ENCODE measurements around the gene WDR90.

DNA sequence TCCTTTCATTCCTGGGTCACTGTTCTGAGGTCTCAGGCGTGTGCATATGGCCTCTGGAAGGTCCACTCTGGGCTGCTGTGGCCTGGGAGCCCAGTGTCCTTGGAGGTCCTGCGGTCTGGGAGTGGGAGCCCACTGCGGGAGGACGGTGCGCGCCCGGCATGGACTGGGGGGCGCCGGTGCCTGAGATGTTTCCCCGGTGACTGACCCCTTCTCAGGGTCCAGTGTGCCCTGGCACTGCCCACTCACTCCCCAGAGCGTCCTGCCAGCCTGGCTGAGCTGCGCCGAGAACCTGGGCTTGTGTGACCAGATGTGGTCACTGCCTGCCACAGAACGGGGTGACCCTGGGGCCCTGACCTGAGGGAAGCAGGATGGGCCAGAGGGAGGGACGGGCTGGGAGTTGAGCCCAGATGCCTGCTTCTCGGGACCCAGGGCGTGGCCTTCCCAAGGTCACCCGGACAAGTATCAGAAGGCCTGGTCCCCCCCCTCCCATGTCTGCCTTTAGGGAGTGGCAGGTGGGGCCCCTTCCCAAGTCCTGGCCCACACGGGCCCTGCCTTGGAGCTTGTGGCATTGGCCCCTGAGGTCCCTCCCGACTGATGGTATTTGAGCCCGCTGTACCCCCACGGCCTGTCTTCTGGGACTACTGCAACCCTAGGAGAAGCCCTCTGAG, 25.2 kb downstream of the WDR90 start:
- TF ChIP-seq CTCF (IDR thresholded peaks at IDR 0.05; ENCODE audit: insufficient read depth, low read depth, low read length): no peak
- TF ChIP-seq EZH2 (IDR thresholded peaks at IDR 0.05; ENCODE audit: insufficient read depth, low read length): no peak
